Transverse colon (tissue), 1 donor: ENCODE results near the gene COPS8.

Source experiments
- EP300 ChIP-seq: sonication (generic); formaldehyde crosslinking; IDR thresholded peaks from one replicate; pipeline ENCODE4 v1.6.1; 2017; ENCODE audit warnings: antibody characterized with exemption, low read depth
- POLR2A ChIP-seq: fragments of 450-650 bp; IDR thresholded peaks from one replicate; pipeline ENCODE4 v1.6.1; 2016; ENCODE audit warnings: antibody characterized with exemption, mild to moderate bottlenecking, moderate library complexity

DNA sequence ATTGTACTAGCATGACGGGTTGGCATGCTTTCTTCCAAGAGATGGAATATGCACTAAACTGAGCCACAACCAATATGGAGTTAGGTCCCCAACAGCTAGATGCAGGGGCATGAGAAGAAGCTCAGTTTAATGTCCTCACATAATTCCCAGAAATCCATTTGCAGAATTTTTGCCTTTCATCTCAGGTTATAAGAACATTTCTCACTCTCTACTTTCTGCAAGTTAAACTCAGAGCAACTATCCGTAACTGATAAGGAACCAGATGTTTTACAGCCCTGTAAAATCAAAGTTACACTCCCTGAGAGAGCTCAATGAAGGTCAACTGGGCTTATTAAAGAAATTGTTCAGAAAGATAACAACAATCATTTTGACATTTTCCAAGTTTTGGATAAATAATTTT lies 30.7 kb downstream of the COPS8 start:
- TF ChIP-seq EP300 (no peak), POLR2A (no peak)
